Spleen (tissue), 7 donors: Measurements from ENCODE around the gene GARIN3.

Experiments used
- POLR2AphosphoS5 ChIP-seq, 3 donors: sonication (generic); formaldehyde crosslinking; IDR thresholded peaks; one replicate each; pipeline ENCODE4 v1.5.1; 2017; ENCODE audit warnings: antibody characterized with exemption in 3 of 3
- TF ChIP-seq, protein P1 (sequence below), 11 experiments: fragments of 200-600 bp in 7 of 11; fragments of 450-650 bp in 4 of 11; sonication (generic) in 4 of 11; IDR thresholded peaks in 8 of 11; conservative IDR thresholded peaks in 3 of 11; 1 replicate in 7 of 11; 2 replicates in 4 of 11; pipeline versions ENCODE4 v1.4.0 to v1.8.0; 2016 to 2021; ENCODE audit warnings: antibody characterized with exemption in 11 of 11, inconsistent platforms in 4 of 11, mild to moderate bottlenecking in 1 of 11
- donor health status: DM: no; HTN: no; CAD: no; lungs with moderate emphysema.
- donor health status: DM: no; HTN: no; CAD: no.
- donor health status: DM: no; HTN: no; CAD: no.

DNA sequence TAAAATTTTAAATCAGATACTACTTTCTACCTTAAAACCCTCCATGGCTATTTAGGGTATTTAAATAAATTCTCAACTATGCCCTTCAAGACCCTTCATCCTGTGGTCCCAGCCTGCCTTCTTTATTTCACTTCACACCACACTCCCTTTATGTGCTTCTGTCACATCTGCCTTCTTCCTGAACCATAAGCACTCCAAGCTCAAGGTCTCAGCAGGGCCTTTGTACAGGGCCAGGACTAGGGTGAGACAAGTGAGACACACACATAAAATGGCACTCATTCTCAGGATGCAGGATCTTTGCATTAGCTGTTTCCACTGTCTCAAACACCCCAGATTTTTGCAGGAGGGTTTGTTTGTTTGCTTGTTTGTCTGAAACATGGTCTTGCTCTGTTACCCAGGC, 22.2 kb upstream of the GARIN3 start:
- TF ChIP-seq, protein P1, sequence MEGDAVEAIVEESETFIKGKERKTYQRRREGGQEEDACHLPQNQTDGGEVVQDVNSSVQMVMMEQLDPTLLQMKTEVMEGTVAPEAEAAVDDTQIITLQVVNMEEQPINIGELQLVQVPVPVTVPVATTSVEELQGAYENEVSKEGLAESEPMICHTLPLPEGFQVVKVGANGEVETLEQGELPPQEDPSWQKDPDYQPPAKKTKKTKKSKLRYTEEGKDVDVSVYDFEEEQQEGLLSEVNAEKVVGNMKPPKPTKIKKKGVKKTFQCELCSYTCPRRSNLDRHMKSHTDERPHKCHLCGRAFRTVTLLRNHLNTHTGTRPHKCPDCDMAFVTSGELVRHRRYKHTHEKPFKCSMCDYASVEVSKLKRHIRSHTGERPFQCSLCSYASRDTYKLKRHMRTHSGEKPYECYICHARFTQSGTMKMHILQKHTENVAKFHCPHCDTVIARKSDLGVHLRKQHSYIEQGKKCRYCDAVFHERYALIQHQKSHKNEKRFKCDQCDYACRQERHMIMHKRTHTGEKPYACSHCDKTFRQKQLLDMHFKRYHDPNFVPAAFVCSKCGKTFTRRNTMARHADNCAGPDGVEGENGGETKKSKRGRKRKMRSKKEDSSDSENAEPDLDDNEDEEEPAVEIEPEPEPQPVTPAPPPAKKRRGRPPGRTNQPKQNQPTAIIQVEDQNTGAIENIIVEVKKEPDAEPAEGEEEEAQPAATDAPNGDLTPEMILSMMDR (IDR thresholded peaks at IDR 0.05 in 8 of 11, conservative IDR thresholded peaks at IDR 0.05 in 3 of 11), result no peak
- peak in 1 of 3 donors; percentile 19 for TF ChIP-seq POLR2AphosphoS5 (IDR thresholded peaks at IDR 0.05)
